EL (cell line): Measurements from ENCODE around the gene RNF113B.

ENCODE experiments used
- DNase-seq: peaks from one replicate; pipeline ENCODE4 v3.0.0-alpha.2; 2016

The RNF113B gene

GRCh38 chr13:98173431-98174152, 3.5 kb downstream of the RNF113B start:
- DNase-seq: peak; percentile 97

DNA sequence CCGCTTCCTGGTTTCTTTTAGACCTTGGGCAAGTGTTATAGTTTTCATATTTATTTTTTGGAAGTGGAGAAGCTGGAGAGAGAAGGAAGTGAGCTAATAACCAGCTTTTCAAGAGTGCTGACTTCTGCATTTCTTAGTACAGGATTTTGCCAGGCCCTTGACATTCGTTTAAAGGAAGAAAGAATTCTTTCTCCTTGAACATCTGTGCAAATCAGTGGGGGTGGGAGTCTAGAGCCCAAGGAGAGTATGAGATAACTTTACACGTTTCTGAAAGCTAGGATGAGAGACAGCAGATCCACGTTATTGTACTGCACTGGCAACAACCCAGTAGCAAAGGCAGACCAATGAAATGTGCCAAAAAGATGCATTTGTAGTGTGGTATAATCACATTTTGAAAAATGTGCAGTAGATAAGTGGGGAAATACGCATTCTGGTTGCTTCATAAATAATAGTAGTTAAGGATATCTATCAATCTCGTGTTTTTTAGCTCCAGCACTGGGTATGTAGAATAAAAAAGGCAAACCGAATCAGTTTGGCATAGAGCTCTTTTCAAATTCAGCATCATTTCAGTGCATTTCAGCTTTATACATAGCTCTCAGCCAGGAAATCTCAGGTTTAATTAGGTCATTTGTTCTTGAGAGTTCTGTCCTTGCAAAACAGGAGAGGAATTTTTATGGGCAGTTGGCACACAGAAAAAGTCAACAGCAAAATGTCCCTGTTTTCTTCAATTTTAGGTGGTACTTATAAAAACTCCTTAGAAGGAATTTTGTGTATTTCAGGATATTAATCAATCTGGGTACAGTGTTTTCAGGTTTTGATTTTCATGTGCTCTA, 4.3 kb downstream of the RNF113B start:
- DNase-seq: peak; percentile 28

GRCh38 chr13:98171900-98172589, 5.0 kb downstream of the RNF113B start:
- peak; percentile 68 for DNase-seq

DNA sequence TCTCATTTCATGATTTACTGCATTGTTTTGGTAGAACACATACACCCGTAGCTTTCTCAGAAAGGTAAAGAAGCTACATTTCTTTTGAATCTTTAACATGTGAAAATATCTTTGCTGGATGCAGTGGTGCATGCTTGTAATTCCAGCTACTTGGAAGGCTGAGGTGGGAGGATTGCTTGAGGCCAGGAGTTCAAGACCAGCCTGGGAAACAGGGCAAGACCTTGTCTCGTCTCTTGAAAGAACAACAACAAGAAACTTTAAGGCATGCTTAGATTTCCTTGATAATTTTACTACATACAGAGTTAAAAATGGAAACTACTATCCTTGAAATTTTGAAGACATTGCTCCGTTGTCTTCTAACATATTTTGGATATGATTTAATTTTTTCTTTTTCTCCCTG, 7.7 kb downstream of the RNF113B start:
- DNase-seq: no peak

DNA sequence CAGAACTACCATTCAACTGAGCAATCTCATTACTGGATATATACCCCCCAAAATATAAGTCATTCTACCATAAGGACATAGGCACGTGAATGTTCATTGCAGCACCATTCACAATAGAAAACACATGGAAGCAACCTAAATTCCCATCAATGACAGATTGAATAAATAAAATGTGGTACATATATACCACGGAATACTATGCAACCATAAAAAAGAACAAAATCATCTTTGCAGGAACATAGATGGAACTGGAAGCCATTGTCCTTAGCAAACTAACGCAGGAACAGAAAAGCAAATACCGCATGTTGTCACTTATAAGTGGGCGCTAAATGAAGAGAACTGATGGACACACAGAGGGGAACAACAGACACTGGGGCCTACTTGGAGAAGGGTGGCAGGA, 14.1 kb downstream of the RNF113B start:
- no peak for DNase-seq

DNA sequence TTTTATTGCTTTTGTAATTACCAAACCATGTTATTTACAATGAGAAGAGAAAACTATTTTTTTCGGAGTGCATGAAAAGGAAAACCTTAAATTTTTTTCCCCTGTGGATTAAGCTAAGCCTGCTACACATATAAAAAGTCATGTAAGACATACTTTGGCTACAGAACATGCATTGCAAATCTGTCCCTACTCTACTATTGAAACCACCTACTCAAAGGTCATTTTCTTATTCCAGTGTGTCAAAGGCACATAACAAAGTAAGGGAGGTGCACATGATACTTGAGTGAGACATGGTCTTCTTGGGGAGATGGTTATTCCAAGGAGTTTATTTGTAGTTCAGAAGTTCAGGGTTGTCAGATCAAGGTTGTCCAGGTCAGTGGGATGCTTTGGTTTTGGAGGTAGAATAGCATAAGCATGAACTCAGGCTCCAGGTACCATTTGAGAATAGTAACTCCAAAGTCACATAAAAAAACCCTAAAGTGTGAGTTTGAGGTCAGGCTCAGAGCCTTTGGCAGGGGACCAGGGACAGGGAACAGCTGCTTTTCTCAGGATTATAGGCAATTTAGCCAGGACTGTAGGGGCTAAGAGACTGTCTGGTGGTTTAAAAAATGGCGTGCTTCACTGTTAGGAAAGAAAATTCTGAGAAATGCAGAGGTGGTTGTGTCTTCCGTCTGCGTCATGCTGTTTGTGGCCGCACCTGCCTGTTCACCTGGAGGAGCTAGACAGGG, 18.7 kb downstream of the RNF113B start:
- DNase-seq: no peak

DNA sequence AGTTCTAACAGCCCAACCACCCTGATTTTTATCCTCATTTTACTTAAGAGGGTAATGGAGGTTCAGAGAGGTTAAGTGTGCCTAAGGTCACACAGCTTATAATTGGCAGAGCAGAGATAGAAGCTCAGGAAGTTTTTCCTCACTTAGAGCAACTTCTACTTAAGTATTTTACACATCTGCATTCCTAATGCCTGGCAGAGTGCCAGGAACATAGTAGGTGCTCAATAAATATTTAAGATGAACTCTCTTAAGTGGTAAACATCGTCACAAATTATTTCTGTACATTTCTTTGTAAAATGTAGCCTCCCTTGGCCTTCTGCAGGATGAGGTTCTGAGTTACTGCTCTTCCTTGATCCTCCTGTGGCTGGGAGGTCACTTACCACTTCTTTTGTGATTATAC, 19.5 kb downstream of the RNF113B start:
- no peak for DNase-seq

DNA sequence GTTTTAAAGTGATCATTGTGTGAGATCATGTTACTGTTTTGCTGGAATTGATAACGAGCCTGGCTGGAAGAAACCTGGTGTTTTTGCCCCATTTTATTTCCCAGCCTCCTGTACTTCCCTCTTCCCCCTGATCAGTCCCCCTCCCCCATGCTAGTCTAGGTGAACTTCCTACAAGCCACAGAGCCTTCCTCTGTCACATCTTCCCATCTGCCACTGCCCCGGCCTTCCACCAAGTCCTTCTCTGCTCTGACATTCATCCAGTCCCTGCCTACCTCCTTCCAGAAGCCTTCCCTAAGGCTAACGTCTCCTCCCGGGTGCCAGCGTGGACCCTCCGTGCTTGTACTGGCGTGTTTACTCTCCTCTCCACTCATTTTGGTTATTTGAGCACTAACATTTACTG, 19.9 kb downstream of the RNF113B start:
- no peak for DNase-seq

DNA sequence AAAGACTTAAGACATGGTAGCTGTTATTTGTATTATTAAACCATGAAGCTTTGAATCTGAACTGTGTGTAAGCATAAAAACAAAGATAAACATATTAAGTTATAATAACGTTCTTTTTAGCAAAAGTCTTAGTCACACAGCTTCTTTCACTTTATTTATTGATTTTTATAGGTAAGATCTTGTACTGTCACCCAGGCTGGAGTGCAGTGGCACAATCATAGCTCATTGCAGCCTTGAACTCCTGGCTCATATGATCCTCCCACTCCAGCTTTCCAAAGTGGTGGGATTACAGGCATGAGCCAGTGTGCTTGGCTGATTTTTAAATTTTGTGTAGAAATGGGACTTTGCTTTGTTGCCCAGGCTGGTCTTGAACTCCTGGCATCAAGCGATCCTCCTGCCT, 20.8 kb downstream of the RNF113B start:
- no peak for DNase-seq

GRCh38 chr13:98155475-98156109, 21.5 kb downstream of the RNF113B start:
- DNase-seq: peak; percentile 82

DNA sequence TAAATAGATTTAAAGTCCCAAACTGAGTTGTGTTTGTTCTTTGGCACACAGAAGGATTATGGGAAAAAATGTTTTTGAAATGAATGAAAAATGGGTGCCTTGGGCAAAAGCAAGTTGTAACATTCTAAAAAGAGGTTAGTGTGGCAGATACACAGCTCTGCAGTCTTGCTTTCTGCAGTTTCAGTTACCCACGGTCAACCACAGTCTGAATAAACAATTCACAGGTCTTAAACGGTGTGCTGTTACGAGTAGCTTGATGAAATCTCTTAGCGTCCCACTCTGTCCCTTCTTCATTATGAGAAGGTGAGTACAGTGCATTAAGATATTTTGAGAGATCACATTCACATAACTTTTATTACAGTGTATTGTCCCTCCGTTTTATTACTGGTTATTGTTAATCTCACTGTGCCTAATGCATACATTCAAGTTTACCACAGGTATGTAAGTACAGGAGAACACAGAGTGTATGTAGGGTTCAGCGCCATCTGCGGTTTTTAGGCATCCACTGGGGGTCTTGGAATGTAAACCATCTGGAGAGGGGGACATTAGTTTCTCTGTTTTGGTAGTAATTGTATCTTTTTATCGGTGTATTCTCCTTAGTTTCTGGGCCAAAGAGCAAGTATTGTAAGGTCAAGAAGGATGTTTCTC, 26.1 kb downstream of the RNF113B start:
- no peak for DNase-seq

DNA sequence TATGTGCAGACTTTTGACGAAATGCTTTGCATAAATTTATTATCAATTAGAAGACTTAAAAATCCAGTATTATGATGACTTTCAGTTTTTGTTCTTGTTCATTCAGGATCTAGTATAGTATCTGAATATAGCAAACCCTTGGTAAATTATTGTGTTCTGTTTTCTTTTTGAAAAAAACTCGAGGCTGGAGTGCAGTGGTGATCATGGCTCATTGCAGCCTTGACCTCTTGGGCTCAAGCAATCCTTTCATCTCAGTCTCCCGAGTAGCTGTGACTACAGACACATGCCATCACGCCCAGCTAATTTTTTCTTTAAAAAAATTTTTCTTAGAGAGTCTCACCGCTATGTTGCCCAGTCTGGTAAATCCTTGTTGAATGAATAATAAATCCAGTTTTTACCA, 29.5 kb downstream of the RNF113B start:
- DNase-seq: peak; percentile 23

DNA sequence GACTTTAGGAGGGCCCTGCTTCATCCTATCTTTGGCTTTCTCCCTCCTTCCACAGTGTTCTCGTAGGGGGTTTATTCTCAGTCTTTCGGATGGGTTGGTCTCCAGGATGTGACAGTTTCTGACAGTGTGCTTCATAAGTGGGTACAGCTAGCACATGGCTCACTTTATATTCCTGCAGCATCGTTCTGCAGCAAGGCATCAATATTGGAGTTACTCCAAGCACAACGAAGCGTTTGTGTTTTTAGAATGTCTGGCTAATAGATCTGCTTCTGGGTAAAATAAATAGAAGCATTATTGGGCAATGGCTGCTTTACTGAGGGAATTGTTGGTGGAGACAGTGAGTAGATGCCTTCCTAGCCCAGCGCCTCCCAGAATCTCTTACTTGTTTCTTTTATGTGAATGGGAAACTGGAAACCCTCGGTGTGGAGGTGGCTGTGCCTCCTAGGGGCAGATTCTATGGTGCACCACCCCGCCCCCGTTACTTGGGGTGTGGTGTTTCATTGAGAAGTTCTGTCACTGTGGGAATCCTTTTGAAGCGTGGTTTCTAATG, 32.2 kb downstream of the RNF113B start:
- peak; percentile 74 for DNase-seq

DNA sequence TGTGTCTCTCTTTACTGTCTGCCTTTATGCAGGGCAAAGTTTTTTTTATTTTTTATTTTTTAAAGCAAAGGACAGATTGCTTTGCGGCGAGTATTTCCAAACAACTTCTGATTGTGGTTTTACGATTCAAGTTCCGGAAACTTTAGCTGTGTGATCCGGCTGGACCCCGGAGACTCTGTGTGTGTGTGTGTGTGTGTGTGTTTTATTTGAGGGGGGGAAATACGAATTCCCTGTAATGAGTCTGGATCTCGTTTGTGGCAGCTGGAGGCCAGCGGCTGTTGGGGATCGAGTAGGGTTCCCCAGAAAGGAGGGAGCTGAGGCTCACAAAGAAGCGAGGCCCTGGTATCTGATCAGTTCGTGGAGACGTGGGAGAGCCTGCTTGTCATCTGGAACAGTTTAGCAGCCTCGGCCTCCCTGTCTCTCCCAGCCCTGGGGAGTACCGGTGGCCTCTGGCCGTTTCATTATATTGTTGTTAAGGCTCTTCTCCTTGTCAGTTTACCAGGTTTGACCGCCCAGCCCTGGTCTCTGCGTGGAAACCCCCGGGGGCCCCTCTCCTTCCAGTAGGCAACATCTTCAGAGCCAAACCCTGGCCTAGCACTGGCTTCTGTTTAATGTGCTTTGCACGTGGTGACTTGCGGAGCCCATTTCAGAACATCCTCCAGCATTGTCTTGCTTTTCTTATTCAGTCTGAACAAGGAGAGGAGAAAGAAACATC, 32.9 kb downstream of the RNF113B start:
- peak; percentile 53 for DNase-seq

- peak; percentile 38 for DNase-seq
Measured at GRCh38 chr13:98143601-98144026, 33.5 kb downstream of the RNF113B start.

GRCh38 chr13:98143157-98143553, 33.9 kb downstream of the RNF113B start:
- DNase-seq: no peak

DNA sequence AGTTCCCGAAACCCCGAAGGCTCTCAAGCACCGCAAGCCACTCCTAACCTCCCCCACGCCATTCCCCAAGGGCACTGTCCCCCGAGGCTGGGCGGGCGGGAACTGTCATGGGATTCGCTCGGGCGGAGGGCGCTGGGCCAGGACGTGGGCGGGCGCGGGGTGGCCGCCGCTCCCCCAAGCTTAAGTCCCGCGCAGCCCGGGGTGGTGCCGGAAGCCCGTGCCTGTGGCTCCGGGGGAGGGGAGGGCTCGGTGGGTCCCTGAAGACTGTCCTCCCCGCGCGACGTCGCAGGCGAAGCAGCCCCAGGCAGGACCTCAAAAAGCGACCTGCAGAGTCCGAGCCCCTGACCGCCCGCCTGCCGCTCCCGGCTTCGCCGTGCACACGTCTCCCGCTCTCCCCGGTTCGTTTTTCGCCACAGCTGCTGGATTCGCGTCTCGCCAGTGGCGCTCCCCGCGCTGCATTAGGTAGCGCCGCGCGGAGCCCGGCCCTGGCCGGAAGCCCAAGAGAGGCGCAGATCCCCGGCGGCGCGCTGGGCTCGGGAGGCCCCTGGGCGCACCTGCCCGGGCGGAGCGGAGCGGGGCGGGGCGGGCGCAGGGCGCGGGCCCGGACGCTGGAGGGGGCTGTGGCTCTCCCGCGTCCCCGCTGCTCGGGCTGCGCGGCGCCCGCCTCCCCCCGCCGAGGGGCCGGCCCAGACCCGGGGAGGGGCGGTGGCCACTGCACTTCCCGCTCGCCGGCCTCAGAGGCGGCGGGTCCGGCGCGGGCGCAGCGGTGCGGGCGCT, 34.5 kb downstream of the RNF113B start, which contains the start of gene FARP1:
FARP1 (plus strand) TSS at position 715 of the 777 bp plus-strand sequence. CDS start 70,149 bp downstream, outside the sequence.
- peak; percentile 77 for DNase-seq

GRCh38 chr13:98141509-98142379, 35.3 kb downstream of the RNF113B start:
- no peak for DNase-seq

GRCh38 chr13:98141091-98141490, 36.0 kb downstream of the RNF113B start:
- DNase-seq: no peak
